Panc1 (cell line): ENCODE data around the gene GPR156. TPM values are rescaled to one million over a fixed set of nuclear protein-coding genes. Genes with fewer than 3 reads are reported as not detected.

Experiments
- ATAC-seq: fragments of 200-7000 bp; cut with Tn5 transposase; 2 replicates; pipeline ENCODE4 v1.9.1; 2020; ENCODE audit warnings: mild to moderate bottlenecking, moderate library complexity
- BruUV-seq: library from RNA; stranded (reverse); fragments of 400-500 nt; replicated peaks from 2 replicates; lab custom pipeline; 2021; lab: Mats Ljungman, UMichigan
- CTCF ChIA-PET: fragments of 300-600 bp; sonication (Branson Sonifier 250); formaldehyde crosslinking; loops from one replicate; lab custom pipeline; 2022; ENCODE audit warnings: antibody characterized with exemption; lab: Charles Lee
- POLR2A ChIA-PET: fragments of 300-600 bp; sonication (Branson Sonifier 250); formaldehyde crosslinking; loops from one replicate; lab custom pipeline; 2022; ENCODE audit warnings: antibody characterized with exemption; lab: Charles Lee
- DNase-seq: peaks from one replicate; pipeline ENCODE4 v3.0.0-alpha.2; 2010; ENCODE audit warnings: low read depth, low spot score
- H3K27ac ChIP-seq: 2 replicates; pipeline ENCODE4 v1.5.1; 2011; ENCODE audit warnings: mild to moderate bottlenecking, low read length, inconsistent platforms
- H3K27me3 ChIP-seq: fragments of 200-500 bp; sonication (Bioruptor generic); 2 replicates; pipeline ENCODE4 v1.6.0; 2014; ENCODE audit warnings: low read length, inconsistent platforms; ENCODE audit not compliant: control insufficient read depth, insufficient read depth
- H3K36me3 ChIP-seq: fragments of 200-500 bp; sonication (Bioruptor generic); 2 replicates; pipeline ENCODE4 v1.5.1; 2014; ENCODE audit warnings: inconsistent platforms, mild to moderate bottlenecking, low read length, moderate library complexity; ENCODE audit not compliant: control insufficient read depth, insufficient read depth
- H3K4me1 ChIP-seq: 2 replicates; pipeline ENCODE4 v1.5.1; 2011; ENCODE audit warnings: inconsistent platforms, mild to moderate bottlenecking, low read length, moderate library complexity; ENCODE audit not compliant: control insufficient read depth, insufficient read depth
- H3K4me3 ChIP-seq, 2 experiments: 2 replicates each; pipeline ENCODE4 v1.5.1; 2011 to 2012; ENCODE audit warnings: low read depth in 2 of 2, low read length in 2 of 2, mild to moderate bottlenecking in 2 of 2, inconsistent platforms in 1 of 2, moderate library complexity in 1 of 2
- H3K9me3 ChIP-seq: fragments of 200-500 bp; sonication (Bioruptor generic); 2 replicates; pipeline ENCODE4 v1.5.1; 2014; ENCODE audit warnings: low read depth, mild to moderate bottlenecking, inconsistent platforms, low read length, moderate library complexity; ENCODE audit not compliant: control insufficient read depth, insufficient read depth
- POLR2AphosphoS5 ChIP-seq: IDR thresholded peaks from 2 replicates; pipeline ENCODE4 v1.6.1; 2012; ENCODE audit warnings: mild to moderate bottlenecking, low read depth, low read length, moderate library complexity
- SIN3A ChIP-seq: IDR thresholded peaks from 2 replicates; pipeline ENCODE4 v1.6.1; 2012; ENCODE audit warnings: low read depth, mild to moderate bottlenecking, low read length, moderate library complexity, borderline replicate concordance; ENCODE audit not compliant: insufficient read depth
- TCF7L2 ChIP-seq: IDR thresholded peaks from 2 replicates; pipeline ENCODE4 v1.6.1; 2011; ENCODE audit warnings: mild to moderate bottlenecking, low read depth, low read length, inconsistent platforms
- in situ Hi-C: cut with HindIII; loops from 2 replicates; pipeline ENCODE4 v1.10.0; 2016; ENCODE audit warnings: low sequenced_read_pairs, low pct_unique_long_range_greater_than_20kb
- intact Hi-C: fragments of 100-400 bp; cut with micrococcal nuclease; formaldehyde crosslinking; loops from one replicate; pipeline ENCODE4 v1.10.0; 2022; ENCODE audit not compliant: unreplicated experiment
- total RNA-seq: library from RNA; stranded (reverse); gene quantifications from one replicate; pipeline ENCODE4 v1.2.1, GENCODE V29; 2021; ENCODE audit not compliant: unreplicated experiment
- TF ChIP-seq, protein P1 (sequence below), 2 experiments: IDR thresholded peaks; 2 replicates each; pipeline ENCODE4 v1.6.1; 2011 to 2012; ENCODE audit warnings: low read depth in 2 of 2, control low read depth in 1 of 2, low read length in 1 of 2, mild to moderate bottlenecking in 1 of 2, moderate library complexity in 1 of 2; ENCODE audit not compliant: insufficient read depth in 1 of 2
- TF ChIP-seq, protein P2 (sequence below): fragments of 450-650 bp; IDR thresholded peaks from 2 replicates; pipeline ENCODE4 v1.5.1; 2017; ENCODE audit warnings: mild to moderate bottlenecking

GPR156 gene
- total RNA-seq, 1 experiment from 2014 or later, result 0.39 TPM

DNA sequence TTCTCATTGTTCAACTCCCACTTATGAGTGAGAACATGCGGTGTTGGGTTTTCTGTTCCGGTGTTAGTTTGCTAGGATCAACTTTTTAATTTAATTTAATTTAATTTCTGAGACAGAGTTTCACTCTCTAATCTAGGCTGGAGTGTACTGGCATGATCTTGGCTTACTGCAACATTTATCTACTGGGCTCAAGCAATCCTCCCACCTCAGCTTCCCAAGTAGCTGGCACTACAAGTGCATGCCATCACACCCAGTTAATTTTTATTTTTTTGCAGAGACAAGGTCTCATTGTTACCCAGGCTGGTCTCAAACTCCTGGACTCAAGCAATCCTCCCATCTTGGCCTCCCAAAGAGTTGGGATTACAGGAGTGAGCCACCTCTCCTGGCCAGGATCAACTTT, 82.7 kb downstream of the GPR156 start:
- no peaks in the 10 kb centered on the region for H3K27me3 ChIP-seq
- DNase-seq (no peak), ATAC-seq (no peak)
- H3K9me3 ChIP-seq, result no peaks in the 10 kb centered on the region
- H3K36me3 ChIP-seq, result no peaks in the 10 kb centered on the region
- TF ChIP-seq SIN3A, result no peak
- TF ChIP-seq, protein P1, sequence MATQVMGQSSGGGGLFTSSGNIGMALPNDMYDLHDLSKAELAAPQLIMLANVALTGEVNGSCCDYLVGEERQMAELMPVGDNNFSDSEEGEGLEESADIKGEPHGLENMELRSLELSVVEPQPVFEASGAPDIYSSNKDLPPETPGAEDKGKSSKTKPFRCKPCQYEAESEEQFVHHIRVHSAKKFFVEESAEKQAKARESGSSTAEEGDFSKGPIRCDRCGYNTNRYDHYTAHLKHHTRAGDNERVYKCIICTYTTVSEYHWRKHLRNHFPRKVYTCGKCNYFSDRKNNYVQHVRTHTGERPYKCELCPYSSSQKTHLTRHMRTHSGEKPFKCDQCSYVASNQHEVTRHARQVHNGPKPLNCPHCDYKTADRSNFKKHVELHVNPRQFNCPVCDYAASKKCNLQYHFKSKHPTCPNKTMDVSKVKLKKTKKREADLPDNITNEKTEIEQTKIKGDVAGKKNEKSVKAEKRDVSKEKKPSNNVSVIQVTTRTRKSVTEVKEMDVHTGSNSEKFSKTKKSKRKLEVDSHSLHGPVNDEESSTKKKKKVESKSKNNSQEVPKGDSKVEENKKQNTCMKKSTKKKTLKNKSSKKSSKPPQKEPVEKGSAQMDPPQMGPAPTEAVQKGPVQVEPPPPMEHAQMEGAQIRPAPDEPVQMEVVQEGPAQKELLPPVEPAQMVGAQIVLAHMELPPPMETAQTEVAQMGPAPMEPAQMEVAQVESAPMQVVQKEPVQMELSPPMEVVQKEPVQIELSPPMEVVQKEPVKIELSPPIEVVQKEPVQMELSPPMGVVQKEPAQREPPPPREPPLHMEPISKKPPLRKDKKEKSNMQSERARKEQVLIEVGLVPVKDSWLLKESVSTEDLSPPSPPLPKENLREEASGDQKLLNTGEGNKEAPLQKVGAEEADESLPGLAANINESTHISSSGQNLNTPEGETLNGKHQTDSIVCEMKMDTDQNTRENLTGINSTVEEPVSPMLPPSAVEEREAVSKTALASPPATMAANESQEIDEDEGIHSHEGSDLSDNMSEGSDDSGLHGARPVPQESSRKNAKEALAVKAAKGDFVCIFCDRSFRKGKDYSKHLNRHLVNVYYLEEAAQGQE (IDR thresholded peaks at IDR 0.05; ENCODE audit: insufficient read depth in 1 of 2, low read depth in 2 of 2, low read length in 1 of 2), result no peak
- TF ChIP-seq TCF7L2, result no peak
- no peak for TF ChIP-seq POLR2AphosphoS5
- TF ChIP-seq, protein P2, sequence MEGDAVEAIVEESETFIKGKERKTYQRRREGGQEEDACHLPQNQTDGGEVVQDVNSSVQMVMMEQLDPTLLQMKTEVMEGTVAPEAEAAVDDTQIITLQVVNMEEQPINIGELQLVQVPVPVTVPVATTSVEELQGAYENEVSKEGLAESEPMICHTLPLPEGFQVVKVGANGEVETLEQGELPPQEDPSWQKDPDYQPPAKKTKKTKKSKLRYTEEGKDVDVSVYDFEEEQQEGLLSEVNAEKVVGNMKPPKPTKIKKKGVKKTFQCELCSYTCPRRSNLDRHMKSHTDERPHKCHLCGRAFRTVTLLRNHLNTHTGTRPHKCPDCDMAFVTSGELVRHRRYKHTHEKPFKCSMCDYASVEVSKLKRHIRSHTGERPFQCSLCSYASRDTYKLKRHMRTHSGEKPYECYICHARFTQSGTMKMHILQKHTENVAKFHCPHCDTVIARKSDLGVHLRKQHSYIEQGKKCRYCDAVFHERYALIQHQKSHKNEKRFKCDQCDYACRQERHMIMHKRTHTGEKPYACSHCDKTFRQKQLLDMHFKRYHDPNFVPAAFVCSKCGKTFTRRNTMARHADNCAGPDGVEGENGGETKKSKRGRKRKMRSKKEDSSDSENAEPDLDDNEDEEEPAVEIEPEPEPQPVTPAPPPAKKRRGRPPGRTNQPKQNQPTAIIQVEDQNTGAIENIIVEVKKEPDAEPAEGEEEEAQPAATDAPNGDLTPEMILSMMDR, result no peak
- no TSS peak for BruUV-seq
- ChIA-PET CTCF (interaction anchor here (0.7 kb wide), 1 partner anchor 12 kb away, joined by 3 read pairs; no protein-coding TSS in a partner anchor), POLR2A (no interaction called here)
- no peak overlapping the region for H3K4me3 ChIP-seq
- H3K27ac ChIP-seq, result no peak overlapping the region
- H3K4me1 ChIP-seq, result no peaks in the 10 kb centered on the region
- intact Hi-C loops, result no loop called here
- in situ Hi-C loops, result no loop called here

DNA sequence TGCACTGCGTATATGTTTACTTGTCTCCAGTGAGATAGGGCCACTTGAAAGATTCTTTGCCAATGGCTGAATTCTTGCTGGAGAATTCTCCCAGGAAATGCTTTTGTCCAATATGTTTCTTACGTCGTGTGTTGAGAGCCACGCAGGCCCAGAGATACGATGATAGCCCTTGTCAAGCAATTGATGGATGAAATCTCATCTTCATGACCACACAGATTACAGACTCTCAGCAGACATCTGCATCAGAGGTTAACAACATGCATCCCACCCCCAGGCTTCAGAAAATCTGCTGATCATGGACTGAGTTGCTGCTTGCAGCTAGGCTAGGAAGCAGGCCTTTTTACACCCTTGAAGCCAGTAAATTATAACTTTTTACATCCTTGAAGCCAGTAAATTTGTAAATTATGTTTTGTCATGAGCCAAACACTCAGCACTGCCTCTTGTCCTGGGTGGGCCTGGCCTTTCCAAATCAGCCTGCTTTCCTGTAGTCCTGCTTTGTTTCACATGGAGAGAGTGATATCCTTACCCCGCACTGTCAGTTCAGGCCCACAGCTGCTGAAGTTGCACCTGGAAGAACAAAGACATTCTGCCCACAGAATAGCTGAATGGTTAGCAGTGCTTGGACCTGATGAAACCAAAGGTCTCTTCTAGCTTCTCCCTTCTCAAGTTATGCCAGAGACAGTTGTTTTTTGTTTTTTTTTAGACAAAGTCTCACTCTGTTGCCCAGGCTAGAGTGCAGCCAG, 84.4 kb downstream of the GPR156 start:
- H3K4me1 ChIP-seq, result no peaks in the 10 kb centered on the region
- H3K27ac ChIP-seq, result no peak overlapping the region
- intact Hi-C loops (no loop called here), in situ Hi-C loops (no loop called here)
- H3K9me3 ChIP-seq, result no peaks in the 10 kb centered on the region
- H3K4me3 ChIP-seq, result no peak overlapping the region
- H3K27me3 ChIP-seq, result no peaks in the 10 kb centered on the region
- no TSS peak for BruUV-seq
- ATAC-seq, result no peak
- no peaks in the 10 kb centered on the region for H3K36me3 ChIP-seq
- TF ChIP-seq, protein P2, result no peak
- TF ChIP-seq POLR2AphosphoS5, result no peak
- TF ChIP-seq TCF7L2, result no peak
- TF ChIP-seq, protein P1 (IDR thresholded peaks at IDR 0.05; ENCODE audit: insufficient read depth in 1 of 2, low read depth in 2 of 2, low read length in 1 of 2), result no peak
- TF ChIP-seq SIN3A, result no peak
- ChIA-PET CTCF (no interaction called here), POLR2A (no interaction called here)
- DNase-seq, result no peak
